GM18861 (cell line): Measurements from ENCODE around the gene UTP18.
"Not testable (repeated sequence)": the region's sequence is repeated elsewhere in the genome, so short reads cannot be mapped to it uniquely, and the experiment has no call there.

Source experiments
- ATAC-seq: cut with Tn5 transposase; IDR thresholded peaks from one replicate; pipeline ENCODE4 v1.9.1; 2021; ENCODE audit not compliant: unreplicated experiment

The UTP18 gene

GRCh38 chr17:51260237-51261023 lies at the start of gene UTP18:
TSS of gene UTP18 (plus strand) at chr17:51260546. CDS start at chr17:51260585, 39 bp downstream.
- ATAC-seq, result peak; percentile 50

GRCh38 chr17:51214920-51215319 lies 45.4 kb upstream of the UTP18 start:
- ATAC-seq, result no peak

- ATAC-seq, result no peak
These were observed 42.4 kb upstream of the UTP18 start for GRCh38 chr17:51217946-51218345.

- ATAC-seq, result no peak
These were observed 39.0 kb upstream of the UTP18 start for GRCh38 chr17:51221322-51221721.

GRCh38 chr17:51224402-51225262 lies 35.7 kb upstream of the UTP18 start:
- ATAC-seq, result no peak

GRCh38 chr17:51225523-51225922 lies 34.8 kb upstream of the UTP18 start:
- ATAC-seq, result not testable (repeated sequence)

GRCh38 chr17:51228161-51228560 lies 32.2 kb upstream of the UTP18 start:
- no peak for ATAC-seq

- ATAC-seq, result no peak
These were observed 30.5 kb upstream of the UTP18 start for GRCh38 chr17:51229889-51230288.

GRCh38 chr17:51230306-51230705 lies 30.0 kb upstream of the UTP18 start:
- no peak for ATAC-seq

GRCh38 chr17:51231999-51232398 lies 28.3 kb upstream of the UTP18 start:
- no peak for ATAC-seq

- no peak for ATAC-seq
These were observed 26.2 kb upstream of the UTP18 start for GRCh38 chr17:51234162-51234561.

GRCh38 chr17:51238255-51238887 lies 22.0 kb upstream of the UTP18 start:
- peak; percentile 66 for ATAC-seq

- ATAC-seq, result no peak
These were observed 20.1 kb upstream of the UTP18 start for GRCh38 chr17:51240275-51240674.

- no peak for ATAC-seq
These were observed 16.3 kb upstream of the UTP18 start for GRCh38 chr17:51244041-51244440.

- ATAC-seq, result no peak
These were observed 14.8 kb upstream of the UTP18 start for GRCh38 chr17:51245535-51245934.

- ATAC-seq, result no peak
These were observed 10.0 kb upstream of the UTP18 start for GRCh38 chr17:51250314-51250840.

GRCh38 chr17:51251010-51251409 lies 9.3 kb upstream of the UTP18 start:
- ATAC-seq, result no peak

GRCh38 chr17:51255673-51256072 lies 4.7 kb upstream of the UTP18 start:
- no peak for ATAC-seq

- ATAC-seq, result no peak
These were observed 4.2 kb upstream of the UTP18 start for GRCh38 chr17:51256101-51256500.

- ATAC-seq, result no peak
These were observed 2.9 kb upstream of the UTP18 start for GRCh38 chr17:51257150-51258081.
